Neural progenitor cell (in vitro differentiated cells): ENCODE results near the gene UBC. TPM values are rescaled to one million over a fixed set of nuclear protein-coding genes. Genes with fewer than 3 reads are reported as not detected.
"Not testable (repeated sequence)": the region's sequence is repeated elsewhere in the genome, so short reads cannot be mapped to it uniquely, and the experiment has no call there.

Experiments
- DNase-seq: peaks from one replicate; pipeline ENCODE4 v3.0.0-alpha.2; 2016; ENCODE audit warnings: low spot score
- H2AFZ ChIP-seq: fragments of 200-600 bp; sonication (generic); replicated peaks from 2 replicates; pipeline ENCODE4 v1.6.1; 2016; ENCODE audit warnings: antibody characterized with exemption
- H3F3A ChIP-seq: fragments of 200-600 bp; sonication (generic); 2 replicates; pipeline ENCODE4 v1.6.1; 2016; ENCODE audit warnings: antibody characterized with exemption, low read depth
- H3K27ac ChIP-seq: fragments of 200-600 bp; sonication (generic); 2 replicates; pipeline ENCODE4 v1.5.1; 2016; ENCODE audit warnings: mild to moderate bottlenecking
- H3K27me3 ChIP-seq: fragments of 200-600 bp; sonication (generic); 2 replicates; pipeline ENCODE4 v1.6.1; 2016; ENCODE audit warnings: mild to moderate bottlenecking, moderate library complexity
- H3K36me3 ChIP-seq: fragments of 200-600 bp; sonication (generic); 2 replicates; pipeline ENCODE4 v1.5.1; 2016
- H3K4me1 ChIP-seq: fragments of 200-600 bp; sonication (generic); 2 replicates; pipeline ENCODE4 v1.6.1; 2016; ENCODE audit warnings: mixed run types
- H3K4me2 ChIP-seq: fragments of 200-600 bp; sonication (generic); 2 replicates; pipeline ENCODE4 v1.6.1; 2016
- H3K4me3 ChIP-seq: fragments of 200-600 bp; sonication (generic); 2 replicates; pipeline ENCODE4 v1.5.1; 2016
- H3K79me2 ChIP-seq: fragments of 200-600 bp; sonication (generic); 2 replicates; pipeline ENCODE4 v1.6.1; 2016; ENCODE audit warnings: low read depth
- H3K9ac ChIP-seq: fragments of 200-600 bp; sonication (generic); 2 replicates; pipeline ENCODE4 v1.6.1; 2016
- H3K9me3 ChIP-seq: fragments of 200-600 bp; sonication (generic); 2 replicates; pipeline ENCODE4 v1.5.1; 2016; ENCODE audit warnings: low read depth
- H4K20me1 ChIP-seq: fragments of 200-600 bp; sonication (generic); 2 replicates; pipeline ENCODE4 v1.6.1; 2016; ENCODE audit warnings: low read depth
- H3K27ac Mint-ChIP-seq: 3 replicates; pipeline ENCODE4 v1.8.0; 2021; ENCODE audit warnings: mixed read lengths
- H3K27me3 Mint-ChIP-seq: 2 replicates; pipeline ENCODE4 v1.8.0; 2022; ENCODE audit warnings: low read depth, mild to moderate bottlenecking, inconsistent platforms, moderate library complexity, mixed read lengths; ENCODE audit not compliant: insufficient read depth
- H3K36me3 Mint-ChIP-seq: 3 replicates; pipeline ENCODE4 v1.8.0; 2021; ENCODE audit warnings: mixed read lengths
- H3K4me1 Mint-ChIP-seq: 3 replicates; pipeline ENCODE4 v1.8.0; 2021; ENCODE audit warnings: mixed read lengths
- H3K4me3 Mint-ChIP-seq: 3 replicates; pipeline ENCODE4 v1.8.0; 2021; ENCODE audit warnings: mild to moderate bottlenecking, moderate library complexity, mixed read lengths
- H3K9me3 Mint-ChIP-seq: 3 replicates; pipeline ENCODE4 v1.8.0; 2020; ENCODE audit warnings: mixed read lengths
- CTCF ChIP-seq: fragments of 200-600 bp; sonication (generic); IDR thresholded peaks from 2 replicates; pipeline ENCODE4 v1.5.1; 2017; ENCODE audit warnings: antibody characterized with exemption, mild to moderate bottlenecking
- EZH2 ChIP-seq: fragments of 200-600 bp; sonication (generic); IDR thresholded peaks from 2 replicates; pipeline ENCODE4 v1.6.1; 2017; ENCODE audit warnings: antibody characterized with exemption, mild to moderate bottlenecking, moderate library complexity
- EZH2phosphoT487 ChIP-seq: fragments of 200-600 bp; sonication (generic); IDR thresholded peaks from 2 replicates; pipeline ENCODE4 v1.6.1; 2017; ENCODE audit warnings: antibody characterized with exemption
- total RNA-seq: library from RNA; depleted of rRNA; stranded (reverse); fragments of >200 nt; gene quantifications from 2 replicates; pipeline ENCODE4 v1.2.3, GENCODE V29; 2015; ENCODE audit warnings: low replicate concordance

The UBC gene
- total RNA-seq, 1 donor from 2014 or later = 857 TPM

GRCh38 chr12:124884587-124885438, 29.6 kb downstream of the UBC start:
- Histone ChIP-seq H3K27me3 (no peaks in the 10 kb centered on the region), H3K4me2 (peak overlapping the region; percentile 52), H3K36me3 (no peaks in the 10 kb centered on the region), H3K27ac (no peak overlapping the region), H3F3A (no peaks in the 10 kb centered on the region), H4K20me1 (no peaks in the 10 kb centered on the region), H3K79me2 (no peaks in the 10 kb centered on the region), H2AFZ (peak overlapping the region; percentile 50), H3K4me3 (no peak overlapping the region), H3K9ac (no peak overlapping the region), H3K9me3 (no peaks in the 10 kb centered on the region), H3K4me1 (peaks cover 5% of the 10 kb centered on the region)
- no peaks in the 10 kb centered on the region for H3K36me3 Mint-ChIP-seq
- no peaks in the 10 kb centered on the region for H3K9me3 Mint-ChIP-seq
- H3K4me1 Mint-ChIP-seq = peaks cover 16% of the 10 kb centered on the region
- TF ChIP-seq CTCF = no peak
- no peak for TF ChIP-seq EZH2
- no peak for TF ChIP-seq EZH2phosphoT487
- DNase-seq = peak; percentile 43
- H3K27ac Mint-ChIP-seq = no peak overlapping the region
- peaks cover 7% of the 10 kb centered on the region for H3K27me3 Mint-ChIP-seq
- no peak overlapping the region for H3K4me3 Mint-ChIP-seq

- Histone ChIP-seq H3F3A (no peaks in the 10 kb centered on the region), H3K27me3 (no peaks in the 10 kb centered on the region), H4K20me1 (no peaks in the 10 kb centered on the region), H3K27ac (no peak overlapping the region), H3K79me2 (no peaks in the 10 kb centered on the region), H3K36me3 (no peaks in the 10 kb centered on the region), H3K9ac (no peak overlapping the region), H2AFZ (no peak overlapping the region), H3K9me3 (no peaks in the 10 kb centered on the region), H3K4me2 (no peak overlapping the region), H3K4me3 (no peak overlapping the region), H3K4me1 (peaks cover 5% of the 10 kb centered on the region)
- Mint-ChIP-seq H3K36me3 (no peaks in the 10 kb centered on the region), H3K4me3 (no peak overlapping the region), H3K27ac (peak overlapping the region; percentile 82), H3K4me1 (peaks cover 16% of the 10 kb centered on the region), H3K27me3 (peaks cover 7% of the 10 kb centered on the region), H3K9me3 (no peaks in the 10 kb centered on the region)
- TF ChIP-seq CTCF (no peak), EZH2 (no peak), EZH2phosphoT487 (no peak)
- no peak for DNase-seq
Measured at GRCh38 chr12:124883263-124884130, 31.0 kb downstream of the UBC start.

- Histone ChIP-seq H3K4me3 (no peak overlapping the region), H3K27me3 (no peaks in the 10 kb centered on the region), H3K4me2 (no peak overlapping the region), H3K79me2 (no peaks in the 10 kb centered on the region), H3K9ac (no peak overlapping the region), H3K36me3 (no peaks in the 10 kb centered on the region), H3K4me1 (peaks cover 5% of the 10 kb centered on the region), H3K27ac (no peak overlapping the region), H3F3A (no peaks in the 10 kb centered on the region), H3K9me3 (no peaks in the 10 kb centered on the region), H2AFZ (peak overlapping the region; percentile 42), H4K20me1 (no peaks in the 10 kb centered on the region)
- H3K4me3 Mint-ChIP-seq = no peak overlapping the region
- DNase-seq = no peak
- peak overlapping the region; percentile 42 for H3K27ac Mint-ChIP-seq
- H3K27me3 Mint-ChIP-seq = peaks cover 7% of the 10 kb centered on the region
- H3K4me1 Mint-ChIP-seq = peaks cover 20% of the 10 kb centered on the region
- H3K9me3 Mint-ChIP-seq = no peaks in the 10 kb centered on the region
- no peak for TF ChIP-seq CTCF
- no peak for TF ChIP-seq EZH2
- TF ChIP-seq EZH2phosphoT487 = no peak
- H3K36me3 Mint-ChIP-seq = no peaks in the 10 kb centered on the region
Measured at GRCh38 chr12:124881123-124881522, 33.3 kb downstream of the UBC start.

GRCh38 chr12:124880335-124880734, 34.1 kb downstream of the UBC start:
- not testable (repeated sequence) for H3K9me3 Mint-ChIP-seq, H3F3A ChIP-seq, H3K4me3 Mint-ChIP-seq, H2AFZ ChIP-seq, H3K27me3 Mint-ChIP-seq, H3K4me3 ChIP-seq, H3K9ac ChIP-seq, H3K36me3 Mint-ChIP-seq, DNase-seq, H3K36me3 ChIP-seq, H4K20me1 ChIP-seq, H3K27ac Mint-ChIP-seq, H3K9me3 ChIP-seq, H3K4me1 ChIP-seq, H3K27me3 ChIP-seq, H3K4me2 ChIP-seq, H3K27ac ChIP-seq, H3K79me2 ChIP-seq
- peaks cover 20% of the 10 kb centered on the region for H3K4me1 Mint-ChIP-seq
